Stimulated activated naive CD8-positive, alpha-beta T cell treated with anti-CD3 and anti-CD28 coated beads, Interleukin-15, amount 100 ng/mL, for 72 hours (primary cell): ENCODE measurements around the gene IRF8.
A peak's percentile ranks its signal among the peaks of the same experiment; 100 is the strongest.
"Not testable (repeated sequence)": the region's sequence is repeated elsewhere in the genome, so short reads cannot be mapped to it uniquely, and the experiment has no call there.

Experiments used
- ATAC-seq: fragments of 150-1000 bp; cut with Tn5 transposase; 2 replicates; pipeline ENCODE4 v1.10.0; 2021; ENCODE audit warnings: mild to moderate bottlenecking, moderate library complexity
- DNase-seq, 2 donors: peaks; one replicate each; pipeline ENCODE4 v3.0.0; 2021 to 2022
- H3K27ac Mint-ChIP-seq, 2 donors: one replicate each; pipeline ENCODE4 v1.8.0; 2022; ENCODE audit warnings: mild to moderate bottlenecking in 2 of 2, mixed read lengths in 2 of 2, moderate library complexity in 2 of 2
- H3K27me3 Mint-ChIP-seq: one replicate; pipeline ENCODE4 v1.8.0; 2022; ENCODE audit warnings: mixed read lengths
- H3K4me1 Mint-ChIP-seq: one replicate; pipeline ENCODE4 v1.8.0; 2022; ENCODE audit warnings: mild to moderate bottlenecking, mixed read lengths
- H3K4me3 Mint-ChIP-seq, 2 donors: one replicate each; pipeline ENCODE4 v1.8.0; 2022; ENCODE audit warnings: mild to moderate bottlenecking in 2 of 2, mixed read lengths in 2 of 2, moderate library complexity in 1 of 2
- H3K9me3 Mint-ChIP-seq, 2 donors: one replicate each; pipeline ENCODE4 v1.8.0; 2022; ENCODE audit warnings: mixed read lengths in 2 of 2

Gene IRF8

DNA sequence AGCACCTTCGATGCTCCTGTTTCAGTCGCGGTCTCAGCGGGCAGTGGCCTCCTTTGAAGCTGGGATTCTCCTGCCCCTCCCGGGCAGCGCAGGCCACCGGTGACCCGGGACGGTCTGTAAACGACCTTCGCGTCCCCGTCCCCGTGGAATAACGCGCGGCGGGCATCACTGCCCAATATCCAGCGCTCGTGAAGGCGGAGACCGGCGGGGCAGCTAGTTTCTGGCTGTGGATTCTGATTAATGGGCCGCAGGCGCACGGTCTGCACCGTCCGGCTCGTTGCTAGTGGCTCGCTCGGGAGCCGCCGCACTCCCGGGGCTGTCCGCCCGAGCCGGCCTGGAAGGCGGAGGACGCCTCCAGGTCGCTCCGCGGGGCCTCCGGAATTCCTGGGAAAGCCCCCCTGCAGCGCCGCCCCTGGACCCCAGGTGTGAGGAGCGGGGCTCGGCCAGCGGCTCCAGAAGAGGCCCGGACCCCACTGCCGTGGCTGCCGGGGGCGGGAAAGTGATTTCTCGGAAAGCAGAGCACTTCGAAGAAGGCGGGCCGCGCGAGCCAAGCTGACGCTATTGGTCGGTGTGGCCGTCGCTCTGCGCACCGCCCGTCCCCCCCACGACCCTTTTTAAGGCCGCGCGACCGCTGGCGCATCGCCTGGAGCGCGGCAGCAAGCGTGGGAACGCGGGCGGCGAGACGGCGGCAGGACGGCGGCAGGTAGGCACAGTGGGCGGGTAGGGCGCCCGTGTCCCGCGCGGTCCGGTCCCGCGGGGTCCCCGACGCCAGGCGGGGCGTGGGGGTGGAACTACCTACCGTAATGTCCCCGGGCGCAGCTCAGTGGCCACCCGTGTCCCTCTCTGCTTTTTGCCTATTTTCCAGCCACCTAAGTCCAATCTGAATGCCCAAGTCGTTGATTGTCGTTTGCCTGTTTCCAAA is at the start of gene IRF8:
IRF8 (plus strand) TSS at position 642 of the 922 bp plus-strand sequence. CDS start 3,854 bp downstream, outside the sequence.
- peak within 1 kb of the TSS; percentile 86 to 91 for H3K4me3 Mint-ChIP-seq
- ATAC-seq (peak; percentile 84), DNase-seq (peak; percentile 84 to 89)
- H3K4me1 Mint-ChIP-seq, result peaks cover 53% of the 10 kb centered on the region
- H3K9me3 Mint-ChIP-seq, result no peaks in the 10 kb centered on the region
- no peaks in the 10 kb centered on the region for H3K27me3 Mint-ChIP-seq
- peak within 1 kb of the TSS; percentile 93 to 97 for H3K27ac Mint-ChIP-seq

GRCh38 chr16:85849388-85849787 is 49.6 kb upstream of the IRF8 start:
- no peak for DNase-seq
- no peak overlapping the region for H3K4me3 Mint-ChIP-seq
- no peak overlapping the region for H3K27ac Mint-ChIP-seq
- H3K4me1 Mint-ChIP-seq, result peaks cover 23% of the 10 kb centered on the region
- no peaks in the 10 kb centered on the region for H3K9me3 Mint-ChIP-seq
- H3K27me3 Mint-ChIP-seq, result peaks cover 27% of the 10 kb centered on the region
- no peak for ATAC-seq

DNA sequence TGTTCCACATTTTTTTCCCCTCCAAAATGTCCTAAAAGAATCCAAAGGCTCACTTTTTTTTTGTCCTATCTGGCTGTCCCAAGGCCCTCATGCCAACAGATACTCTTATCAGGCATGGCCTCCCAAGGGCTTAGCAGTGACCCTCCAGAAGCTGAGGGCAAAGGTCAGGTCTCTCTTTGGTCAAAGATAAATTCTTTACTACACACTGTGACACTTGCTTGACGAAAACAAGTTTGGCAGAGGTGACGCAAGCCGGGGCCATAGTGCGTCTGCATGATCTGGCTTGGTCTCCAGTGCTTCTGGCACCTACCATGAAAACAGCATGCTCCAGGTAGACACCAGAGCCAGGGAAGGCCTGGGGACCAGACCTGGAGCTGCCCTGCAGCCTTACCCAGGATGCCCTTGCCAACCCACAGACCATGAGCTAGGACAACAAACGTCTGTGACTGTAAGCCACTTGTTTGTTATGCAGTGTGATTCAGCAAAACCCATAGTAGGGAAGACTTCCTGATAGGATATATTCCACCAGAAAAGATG is 48.5 kb upstream of the IRF8 start:
- no peak overlapping the region for H3K4me3 Mint-ChIP-seq
- H3K27me3 Mint-ChIP-seq, result peaks cover 18% of the 10 kb centered on the region
- ATAC-seq (no peak), DNase-seq (no peak)
- peak overlapping the region in 1 of 2 donors; percentile 29 for H3K27ac Mint-ChIP-seq
- H3K4me1 Mint-ChIP-seq, result peaks cover 14% of the 10 kb centered on the region
- H3K9me3 Mint-ChIP-seq, result peaks cover 0 to under 1% of the 10 kb centered on the region in 2 donors

DNA sequence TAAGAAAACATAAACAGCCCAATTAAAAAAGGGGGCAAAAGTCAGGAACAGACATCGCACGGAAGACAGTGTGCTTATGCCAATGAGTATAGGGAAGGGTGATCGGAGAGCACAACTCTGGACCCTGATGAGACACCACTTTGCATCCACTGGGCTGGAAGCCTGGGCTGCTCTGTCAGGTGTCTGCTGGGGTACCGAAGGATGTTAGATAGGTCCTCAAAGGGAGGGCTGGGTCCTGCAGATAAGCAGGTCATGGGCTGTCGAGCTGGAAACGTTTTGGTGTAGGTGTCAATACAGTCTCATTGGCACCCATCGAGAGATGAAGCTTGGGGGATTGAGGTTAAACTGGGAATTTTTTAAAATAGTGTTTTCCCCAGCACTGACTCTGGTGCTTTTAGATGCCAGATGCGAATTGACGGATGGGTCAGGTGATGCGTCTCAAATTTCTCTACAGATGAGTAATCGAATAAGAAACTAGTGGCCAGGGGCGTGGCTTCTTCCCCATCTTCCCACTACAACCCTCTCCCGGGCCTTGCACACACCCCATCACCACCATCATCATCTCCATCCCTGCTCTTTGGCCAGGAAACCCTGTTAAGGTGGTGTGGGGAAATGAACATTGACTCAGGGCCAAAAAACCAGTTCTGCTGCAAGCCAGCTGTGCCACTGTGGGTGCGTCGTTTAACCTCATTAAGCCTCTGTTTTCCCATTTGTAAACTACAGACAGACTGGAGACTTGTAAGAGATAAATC is 47.8 kb upstream of the IRF8 start:
- H3K4me1 Mint-ChIP-seq, result peaks cover 19% of the 10 kb centered on the region
- ATAC-seq, result no peak
- H3K4me3 Mint-ChIP-seq, result no peak overlapping the region
- H3K27me3 Mint-ChIP-seq, result peaks cover 17% of the 10 kb centered on the region
- no peak for DNase-seq
- peaks cover 0 to 7% of the 10 kb centered on the region in 2 donors for H3K9me3 Mint-ChIP-seq
- H3K27ac Mint-ChIP-seq, result peak overlapping the region in 1 of 2 donors; percentile 70

DNA sequence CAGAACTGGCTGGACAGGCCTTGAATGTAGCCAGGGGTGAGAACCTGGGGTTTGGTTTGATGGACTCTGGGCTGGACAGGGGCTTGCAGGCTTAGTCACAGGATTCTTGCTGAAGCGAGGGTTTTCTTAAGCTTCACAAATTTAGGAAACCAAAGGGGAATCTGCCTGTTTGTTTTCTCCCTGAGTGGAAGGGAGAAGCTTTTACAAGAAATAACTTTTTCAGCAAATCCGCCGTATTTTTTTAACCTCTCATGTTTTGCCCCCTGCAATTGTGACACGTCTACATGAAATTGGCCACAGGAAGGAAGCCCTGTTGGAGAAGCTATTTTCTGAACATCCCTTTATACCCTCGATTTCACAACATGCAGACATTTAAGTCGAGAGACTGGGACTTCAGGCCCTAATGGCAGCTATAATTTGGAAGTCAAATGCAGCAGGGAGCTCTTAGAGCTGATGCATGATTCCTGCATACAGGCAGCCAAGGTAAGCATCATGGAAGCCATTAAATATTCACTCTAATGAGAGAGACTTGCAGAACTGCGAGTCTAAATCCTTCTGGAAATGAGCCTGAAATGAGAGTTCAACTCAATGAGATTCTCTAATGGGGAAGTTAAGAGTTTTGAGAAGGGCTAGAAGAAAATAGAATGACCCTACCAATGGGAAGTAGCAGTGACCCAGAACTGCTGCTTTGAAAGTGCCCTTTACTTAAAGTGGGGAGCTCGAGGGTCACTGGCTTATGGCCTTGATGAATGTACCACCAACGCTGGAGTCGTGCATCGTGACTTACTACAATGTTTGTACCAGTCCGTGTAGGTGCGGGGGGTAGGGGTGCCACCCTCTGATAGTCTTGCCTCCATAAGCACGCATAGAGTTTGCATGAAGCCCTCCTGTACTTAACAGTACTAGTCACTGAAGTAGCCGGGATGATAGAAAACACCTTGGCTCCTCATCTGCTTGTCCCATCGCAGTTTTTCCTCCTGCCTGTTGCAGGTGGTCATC is 45.1 kb upstream of the IRF8 start:
- ATAC-seq (no peak), DNase-seq (no peak)
- H3K9me3 Mint-ChIP-seq, result peaks cover 0 to 7% of the 10 kb centered on the region in 2 donors
- H3K4me3 Mint-ChIP-seq, result no peak overlapping the region
- no peak overlapping the region for H3K27ac Mint-ChIP-seq
- no peaks in the 10 kb centered on the region for H3K27me3 Mint-ChIP-seq
- H3K4me1 Mint-ChIP-seq, result peaks cover 20% of the 10 kb centered on the region

DNA sequence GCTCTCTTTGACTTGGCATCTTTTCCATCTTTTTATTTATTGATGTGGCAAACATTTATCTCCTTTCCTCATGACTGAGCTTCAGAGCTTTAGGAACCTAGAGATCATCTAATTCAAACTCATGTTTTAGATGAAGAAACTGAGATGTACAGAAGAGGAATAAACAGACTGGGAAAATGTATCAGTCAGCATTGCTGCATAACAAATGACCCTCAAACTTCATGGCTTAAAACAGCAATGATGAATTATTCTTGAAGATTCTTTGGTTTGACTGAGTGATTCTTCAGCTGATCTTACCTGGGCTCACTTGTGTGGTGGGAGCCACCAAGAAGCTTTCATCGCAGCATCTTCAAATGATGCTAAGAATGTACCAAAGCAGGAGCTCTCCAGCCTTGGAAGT is 44.0 kb upstream of the IRF8 start:
- H3K27me3 Mint-ChIP-seq, result no peaks in the 10 kb centered on the region
- ATAC-seq, result no peak
- H3K4me1 Mint-ChIP-seq, result peaks cover 30% of the 10 kb centered on the region
- no peak for DNase-seq
- H3K4me3 Mint-ChIP-seq, result no peak overlapping the region
- H3K9me3 Mint-ChIP-seq, result peaks cover 0 to 7% of the 10 kb centered on the region in 2 donors
- no peak overlapping the region for H3K27ac Mint-ChIP-seq

DNA sequence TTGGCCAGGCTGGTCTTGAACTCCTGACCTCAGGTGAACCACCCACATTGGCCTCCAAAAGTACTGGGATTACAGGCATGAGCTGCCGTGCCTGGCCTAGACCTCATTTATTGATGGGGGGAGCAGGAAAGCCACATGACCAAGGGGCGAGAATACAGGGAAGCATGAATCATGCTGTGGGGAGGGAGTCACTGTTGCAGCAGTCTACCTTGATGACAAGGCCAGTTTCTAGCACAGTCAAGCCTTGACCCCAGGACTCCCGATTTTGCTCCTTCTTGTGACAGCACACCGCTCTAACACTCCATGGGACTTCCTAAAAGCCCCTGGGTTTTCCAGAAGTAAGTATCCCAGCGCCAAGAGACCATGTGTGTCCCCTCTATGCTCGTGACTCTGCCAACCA is 42.9 kb upstream of the IRF8 start:
- H3K27ac Mint-ChIP-seq, result no peak overlapping the region
- peaks cover 0 to 7% of the 10 kb centered on the region in 2 donors for H3K9me3 Mint-ChIP-seq
- H3K27me3 Mint-ChIP-seq, result no peaks in the 10 kb centered on the region
- no peak for DNase-seq
- no peak for ATAC-seq
- no peak overlapping the region for H3K4me3 Mint-ChIP-seq
- peaks cover 41% of the 10 kb centered on the region for H3K4me1 Mint-ChIP-seq

DNA sequence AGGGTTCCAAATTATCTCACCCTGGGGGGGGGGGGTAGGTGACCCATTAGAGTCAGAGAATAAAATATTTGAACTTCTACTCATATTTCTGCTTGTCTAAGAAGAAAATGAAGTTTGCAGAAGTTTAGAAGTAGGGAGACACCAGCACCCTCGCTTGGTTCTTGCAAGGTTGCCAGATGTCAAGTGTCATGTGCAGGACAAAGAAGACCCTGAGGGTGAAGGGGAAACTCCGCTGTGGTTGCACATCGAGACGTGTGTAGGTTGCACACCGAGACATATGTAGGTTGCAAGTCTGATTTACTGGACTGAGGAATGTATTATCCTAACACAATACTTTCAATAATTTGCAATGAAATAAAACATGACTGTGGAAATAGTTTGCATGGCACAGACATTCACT is 42.4 kb upstream of the IRF8 start:
- ATAC-seq (no peak), DNase-seq (no peak)
- H3K27ac Mint-ChIP-seq, result no peak overlapping the region
- peaks cover 45% of the 10 kb centered on the region for H3K4me1 Mint-ChIP-seq
- H3K9me3 Mint-ChIP-seq, result peaks cover 0 to 7% of the 10 kb centered on the region in 2 donors
- no peaks in the 10 kb centered on the region for H3K27me3 Mint-ChIP-seq
- H3K4me3 Mint-ChIP-seq, result no peak overlapping the region

GRCh38 chr16:85857406-85857805 is 41.6 kb upstream of the IRF8 start:
- Mint-ChIP-seq H3K9me3 (peaks cover 0 to 7% of the 10 kb centered on the region in 2 donors), H3K4me1 (peaks cover 47% of the 10 kb centered on the region), H3K27me3 (no peaks in the 10 kb centered on the region), H3K4me3 (no peak overlapping the region), H3K27ac (no peak overlapping the region)
- no peak for DNase-seq
- no peak for ATAC-seq

GRCh38 chr16:85858571-85858970 is 40.4 kb upstream of the IRF8 start:
- DNase-seq, H3K9me3 Mint-ChIP-seq, H3K27me3 Mint-ChIP-seq, H3K27ac Mint-ChIP-seq, ATAC-seq, H3K4me3 Mint-ChIP-seq: not testable (repeated sequence)
- H3K4me1 Mint-ChIP-seq, result peaks cover 50% of the 10 kb centered on the region

GRCh38 chr16:85858984-85859817 is 39.8 kb upstream of the IRF8 start:
- no peak for ATAC-seq

GRCh38 chr16:85859818-85860125 is 39.2 kb upstream of the IRF8 start:
- DNase-seq, result no peak
- no peaks in the 10 kb centered on the region for H3K27me3 Mint-ChIP-seq
- ATAC-seq, result no peak
- peaks cover 6 to 14% of the 10 kb centered on the region in 2 donors for H3K9me3 Mint-ChIP-seq
- H3K4me1 Mint-ChIP-seq, result peaks cover 50% of the 10 kb centered on the region
- H3K4me3 Mint-ChIP-seq, result no peak overlapping the region
- peak overlapping the region in 1 of 2 donors; percentile 13 for H3K27ac Mint-ChIP-seq

More at GRCh38 chr16:85858984-85859817, 39.8 kb upstream of the IRF8 start:
- Mint-ChIP-seq H3K4me1 (peaks cover 50% of the 10 kb centered on the region), H3K27me3 (no peaks in the 10 kb centered on the region), H3K4me3 (no peak overlapping the region), H3K27ac (peak overlapping the region in 1 of 2 donors; percentile 13), H3K9me3 (peaks cover 6 to 13% of the 10 kb centered on the region in 2 donors)
- DNase-seq, result no peak

DNA sequence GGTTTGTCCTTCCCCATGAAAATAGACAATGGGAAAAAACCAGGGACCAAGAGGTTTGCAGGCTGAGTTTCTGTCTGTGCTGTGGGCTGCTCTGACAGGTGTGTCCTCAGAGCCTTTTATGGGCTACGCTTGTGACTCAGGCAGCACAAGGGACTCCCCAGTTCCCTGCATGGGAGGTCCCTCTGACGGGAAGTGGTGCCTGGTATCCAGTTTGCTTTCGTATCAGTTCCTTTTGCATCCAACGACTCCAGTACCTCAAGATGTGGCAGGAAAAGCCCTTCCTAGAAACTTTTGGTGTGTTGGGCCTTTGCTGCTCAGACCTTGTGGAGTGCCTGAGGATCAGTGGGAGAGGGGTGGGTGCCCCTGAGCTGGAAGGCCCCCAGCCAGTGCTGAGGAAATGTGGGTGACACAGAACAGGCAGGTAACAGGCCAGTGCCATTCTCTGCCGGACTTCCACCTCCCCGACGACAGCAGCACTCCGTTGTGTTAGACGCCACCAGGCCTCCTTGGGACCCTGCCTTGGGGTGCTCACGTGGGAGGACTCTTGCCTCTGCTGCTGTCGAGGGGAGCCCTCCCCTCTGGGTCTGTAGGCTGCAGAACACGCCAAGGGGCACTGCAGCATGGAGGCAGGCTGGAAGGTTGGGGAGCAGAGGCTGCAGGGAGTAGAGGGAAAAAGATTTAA is 38.4 kb upstream of the IRF8 start:
- ATAC-seq (peak; percentile 81), DNase-seq (no peak)
- H3K27ac Mint-ChIP-seq, result no peak overlapping the region
- H3K27me3 Mint-ChIP-seq, result no peaks in the 10 kb centered on the region
- H3K9me3 Mint-ChIP-seq, result peaks cover 6 to 12% of the 10 kb centered on the region in 2 donors
- peaks cover 50% of the 10 kb centered on the region for H3K4me1 Mint-ChIP-seq
- no peak overlapping the region for H3K4me3 Mint-ChIP-seq
